Mesothelial cell of epicardium (in vitro differentiated cells): Measurements from ENCODE around the gene RGMA. TPM values are rescaled to one million over a fixed set of nuclear protein-coding genes. Genes with fewer than 3 reads are reported as not detected.
"Not testable (repeated sequence)": the region's sequence is repeated elsewhere in the genome, so short reads cannot be mapped to it uniquely, and the experiment has no call there.

Experiments used
- DNase-seq, 2 experiments: peaks; one replicate each; pipeline ENCODE4 v3.0.0; 2021; ENCODE audit warnings: low spot score in 2 of 2; ENCODE audit not compliant: unreplicated experiment in 2 of 2
- H3K27ac Mint-ChIP-seq: 2 replicates; pipeline ENCODE4 v1.8.0; 2021; ENCODE audit warnings: mixed read lengths
- H3K27me3 Mint-ChIP-seq: 2 replicates; pipeline ENCODE4 v1.8.0; 2021; ENCODE audit warnings: low read depth, mixed read lengths
- H3K36me3 Mint-ChIP-seq: 2 replicates; pipeline ENCODE4 v1.8.0; 2021; ENCODE audit warnings: mixed read lengths
- H3K4me1 Mint-ChIP-seq: 2 replicates; pipeline ENCODE4 v1.8.0; 2021; ENCODE audit warnings: mixed read lengths
- H3K4me3 Mint-ChIP-seq: 2 replicates; pipeline ENCODE4 v1.8.0; 2021; ENCODE audit warnings: mild to moderate bottlenecking, moderate library complexity, mixed read lengths
- H3K9me3 Mint-ChIP-seq: 2 replicates; pipeline ENCODE4 v1.8.0; 2021; ENCODE audit warnings: mixed read lengths
- total RNA-seq: library from RNA; stranded (reverse); gene quantifications from 3 replicates; pipeline ENCODE4 v1.2.1, GENCODE V29; 2021
- TF ChIP-seq, protein P1 (sequence below): fragments of 200-600 bp; sonication (generic); IDR thresholded peaks from one replicate; pipeline ENCODE4 v1.5.0; 2021; ENCODE audit warnings: antibody characterized with exemption; ENCODE audit not compliant: unreplicated experiment

RGMA gene
- total RNA-seq, 1 donor from 2014 or later: 26.1 TPM

DNA sequence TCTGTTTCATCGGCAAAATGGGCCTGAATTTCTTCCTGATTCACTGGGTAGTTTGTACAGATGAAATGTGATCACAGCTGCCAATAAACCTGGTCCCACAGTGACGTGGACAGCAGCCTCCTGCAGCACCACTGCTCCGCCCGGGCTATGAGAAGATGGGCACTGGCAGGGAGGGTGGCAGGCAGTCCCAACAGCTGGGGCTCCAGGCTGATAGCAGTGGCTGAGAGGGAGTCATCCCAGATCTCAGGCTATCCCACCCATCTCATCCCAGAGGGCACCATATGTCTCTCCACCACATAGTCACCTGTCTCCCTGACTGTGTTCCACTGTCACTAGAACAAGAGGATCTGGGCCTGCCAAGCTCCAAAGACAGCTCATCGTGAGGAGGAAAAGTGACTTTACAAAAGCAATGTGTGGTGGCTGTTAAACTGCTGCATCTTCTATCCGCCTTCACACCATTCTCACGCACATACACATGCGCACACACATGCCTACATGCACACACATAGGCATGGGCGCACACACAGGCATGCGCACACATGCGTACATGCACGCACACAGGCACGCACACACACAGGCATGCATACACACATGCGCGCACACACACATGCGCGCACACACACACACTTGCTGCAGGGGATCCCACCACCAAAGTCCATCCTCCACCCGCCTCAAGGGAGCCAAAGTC, 46.2 kb downstream of the RGMA start:
- no peak overlapping the region for H3K4me3 Mint-ChIP-seq
- no peak for DNase-seq
- no peaks in the 10 kb centered on the region for H3K27me3 Mint-ChIP-seq
- H3K4me1 Mint-ChIP-seq: peaks cover under 1% of the 10 kb centered on the region
- H3K27ac Mint-ChIP-seq: no peak overlapping the region
- peaks cover 42% of the 10 kb centered on the region for H3K36me3 Mint-ChIP-seq
- TF ChIP-seq, protein P1, sequence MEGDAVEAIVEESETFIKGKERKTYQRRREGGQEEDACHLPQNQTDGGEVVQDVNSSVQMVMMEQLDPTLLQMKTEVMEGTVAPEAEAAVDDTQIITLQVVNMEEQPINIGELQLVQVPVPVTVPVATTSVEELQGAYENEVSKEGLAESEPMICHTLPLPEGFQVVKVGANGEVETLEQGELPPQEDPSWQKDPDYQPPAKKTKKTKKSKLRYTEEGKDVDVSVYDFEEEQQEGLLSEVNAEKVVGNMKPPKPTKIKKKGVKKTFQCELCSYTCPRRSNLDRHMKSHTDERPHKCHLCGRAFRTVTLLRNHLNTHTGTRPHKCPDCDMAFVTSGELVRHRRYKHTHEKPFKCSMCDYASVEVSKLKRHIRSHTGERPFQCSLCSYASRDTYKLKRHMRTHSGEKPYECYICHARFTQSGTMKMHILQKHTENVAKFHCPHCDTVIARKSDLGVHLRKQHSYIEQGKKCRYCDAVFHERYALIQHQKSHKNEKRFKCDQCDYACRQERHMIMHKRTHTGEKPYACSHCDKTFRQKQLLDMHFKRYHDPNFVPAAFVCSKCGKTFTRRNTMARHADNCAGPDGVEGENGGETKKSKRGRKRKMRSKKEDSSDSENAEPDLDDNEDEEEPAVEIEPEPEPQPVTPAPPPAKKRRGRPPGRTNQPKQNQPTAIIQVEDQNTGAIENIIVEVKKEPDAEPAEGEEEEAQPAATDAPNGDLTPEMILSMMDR: no peak
- H3K9me3 Mint-ChIP-seq: peaks cover 8% of the 10 kb centered on the region

DNA sequence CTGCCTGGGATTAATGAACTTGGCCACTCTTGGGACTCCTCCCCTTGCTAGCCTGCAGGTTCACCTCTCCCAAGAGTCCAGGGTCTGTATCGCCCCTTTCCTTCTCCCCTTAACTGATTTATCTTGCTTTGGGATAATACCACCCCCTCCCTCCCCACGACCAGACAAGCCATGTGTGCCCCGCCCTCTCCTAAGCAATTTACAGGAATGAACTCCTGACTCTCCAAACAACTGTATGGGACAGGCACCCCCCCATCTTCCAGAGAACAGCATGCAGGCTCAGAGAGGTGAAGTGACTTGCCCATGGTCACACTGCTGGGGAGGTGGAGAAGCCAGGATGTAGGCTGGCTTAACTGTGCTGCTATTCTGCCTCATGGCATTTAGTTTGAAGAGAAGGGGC, 46.8 kb downstream of the RGMA start:
- no peak for DNase-seq
- no peak overlapping the region for H3K4me3 Mint-ChIP-seq
- peaks cover 36% of the 10 kb centered on the region for H3K36me3 Mint-ChIP-seq
- peaks cover 6% of the 10 kb centered on the region for H3K4me1 Mint-ChIP-seq
- no peak overlapping the region for H3K27ac Mint-ChIP-seq
- TF ChIP-seq, protein P1: no peak
- H3K27me3 Mint-ChIP-seq: no peaks in the 10 kb centered on the region
- peaks cover 8% of the 10 kb centered on the region for H3K9me3 Mint-ChIP-seq

DNA sequence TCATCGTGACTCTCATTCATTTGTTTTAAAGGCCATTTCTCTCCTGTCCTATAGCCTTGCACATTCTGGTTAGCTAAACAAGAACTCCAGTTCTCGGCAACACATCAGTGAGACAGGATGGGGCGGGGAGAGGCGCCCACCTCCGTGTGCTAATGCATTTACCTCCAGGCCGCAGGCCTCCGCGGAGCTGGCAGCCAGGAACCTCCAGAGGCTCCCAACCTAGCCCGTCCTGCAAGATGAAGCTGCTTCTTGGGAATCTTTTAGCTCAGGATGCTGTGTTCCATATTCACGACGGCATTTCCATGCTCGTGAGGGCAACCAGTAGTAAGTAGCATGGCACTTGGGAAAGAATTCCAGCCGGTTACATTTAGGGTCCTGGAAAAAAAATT, 47.9 kb downstream of the RGMA start:
- H3K27ac Mint-ChIP-seq: no peak overlapping the region
- no peak for DNase-seq
- peaks cover 6% of the 10 kb centered on the region for H3K4me1 Mint-ChIP-seq
- H3K4me3 Mint-ChIP-seq: no peak overlapping the region
- TF ChIP-seq, protein P1: no peak
- H3K27me3 Mint-ChIP-seq: no peaks in the 10 kb centered on the region
- peaks cover 26% of the 10 kb centered on the region for H3K36me3 Mint-ChIP-seq
- peaks cover 4% of the 10 kb centered on the region for H3K9me3 Mint-ChIP-seq

DNA sequence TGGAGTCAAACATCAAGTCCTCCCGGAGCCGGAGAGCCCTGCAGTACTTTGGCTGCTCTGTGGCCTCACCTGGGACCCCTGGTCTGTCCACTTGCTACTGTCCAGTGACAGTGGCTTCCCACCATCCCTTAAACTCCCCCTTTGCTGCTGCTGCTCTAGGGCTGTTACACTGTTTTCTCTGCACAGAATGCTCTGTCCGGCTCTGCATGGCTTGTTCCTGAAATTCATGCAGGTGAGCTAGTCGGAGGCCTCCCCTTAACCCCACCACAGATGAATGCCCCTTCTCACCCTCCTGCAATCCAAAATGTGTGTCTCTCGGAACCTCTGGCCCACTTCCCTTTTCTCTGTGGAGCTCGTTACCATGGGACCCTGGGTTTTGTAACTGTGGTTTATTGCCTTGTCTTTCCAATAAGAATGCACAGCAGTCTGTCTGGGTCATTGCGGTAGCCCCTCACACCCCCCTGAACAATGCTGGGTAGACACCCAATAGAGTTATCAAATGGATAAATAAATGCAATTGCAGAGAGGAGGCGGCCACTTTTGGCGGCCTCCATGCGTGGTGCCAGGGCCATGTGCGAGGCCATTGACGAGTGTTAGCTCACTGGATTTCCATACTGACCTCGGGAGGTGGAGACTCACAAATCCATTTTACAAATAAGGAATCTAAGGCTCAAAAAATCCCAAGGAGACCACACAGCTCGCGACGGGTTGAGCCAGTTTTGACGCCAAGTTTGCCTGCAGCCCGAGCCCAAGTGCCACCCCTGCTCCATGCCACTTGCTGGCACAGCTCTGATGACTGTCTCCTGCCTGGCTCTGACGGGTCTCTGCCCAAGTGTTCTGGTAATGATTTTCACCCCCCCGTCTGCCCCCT, 48.5 kb downstream of the RGMA start:
- Mint-ChIP-seq H3K4me1 (peaks cover 8% of the 10 kb centered on the region), H3K27me3 (no peaks in the 10 kb centered on the region), H3K9me3 (no peaks in the 10 kb centered on the region), H3K36me3 (peaks cover 20% of the 10 kb centered on the region), H3K4me3 (no peak overlapping the region), H3K27ac (no peak overlapping the region)
- no peak for DNase-seq
- TF ChIP-seq, protein P1: no peak

DNA sequence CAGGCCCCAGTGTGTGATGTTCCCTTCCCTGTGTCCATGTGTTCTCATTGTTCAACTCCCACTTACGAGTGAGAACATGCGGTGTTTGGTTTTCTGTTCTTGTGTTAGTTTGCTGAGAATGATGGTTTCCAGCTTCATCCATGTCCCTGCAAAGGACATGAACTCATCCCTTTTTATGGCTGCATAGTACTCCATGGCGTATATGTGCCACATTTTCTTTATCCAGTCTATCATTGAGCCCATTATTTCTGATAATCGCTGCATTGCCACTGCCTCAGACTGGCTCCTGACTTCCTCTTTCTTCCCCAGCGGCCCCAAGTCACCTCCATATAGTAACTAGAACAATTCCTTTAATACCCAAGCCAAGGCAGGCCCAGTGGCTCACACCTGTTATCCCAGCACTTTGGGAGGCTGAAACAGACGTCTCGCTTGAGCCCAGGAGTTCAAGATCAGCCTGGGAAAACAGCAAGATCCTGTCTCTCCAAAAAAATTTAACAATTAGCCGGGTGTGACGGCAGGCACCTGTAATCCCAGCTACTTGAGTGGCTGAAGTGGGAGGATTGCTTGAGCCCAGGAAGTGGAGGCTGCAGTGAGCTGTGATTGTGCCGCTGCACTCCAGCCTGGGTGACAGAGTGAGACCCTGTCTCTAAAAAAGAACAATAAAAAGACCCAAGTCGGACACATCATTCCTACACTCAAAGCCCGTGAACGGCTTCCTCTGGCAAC, 49.3 kb downstream of the RGMA start:
- not testable (repeated sequence) for H3K27me3 Mint-ChIP-seq, H3K9me3 Mint-ChIP-seq, DNase-seq, H3K4me3 Mint-ChIP-seq, H3K4me1 Mint-ChIP-seq, H3K27ac Mint-ChIP-seq
- H3K36me3 Mint-ChIP-seq: peaks cover 14% of the 10 kb centered on the region
